Activated naive CD4-positive, alpha-beta T cell treated with anti-CD3 and anti-CD28 coated beads for 36 hours (primary cell): ENCODE results near the gene OBSCN. TPM values are rescaled to one million over a fixed set of nuclear protein-coding genes. Genes with fewer than 3 reads are reported as not detected.

Experiments used
- CTCF ChIA-PET: fragments of 350-600 bp; sonication (Branson Sonifier 250); formaldehyde crosslinking; loops from one replicate; lab custom pipeline; 2021; ENCODE audit warnings: antibody characterized with exemption; lab: Charles Lee
- DNase-seq: peaks from one replicate; pipeline ENCODE4 v3.0.0-alpha.2; 2020
- H3K27ac Mint-ChIP-seq: one replicate; pipeline ENCODE4 v1.8.0; 2021; ENCODE audit warnings: mild to moderate bottlenecking, mixed read lengths
- H3K27me3 Mint-ChIP-seq: one replicate; pipeline ENCODE4 v1.8.0; 2021; ENCODE audit warnings: low read depth, mixed read lengths
- H3K36me3 Mint-ChIP-seq: one replicate; pipeline ENCODE4 v1.8.0; 2021; ENCODE audit warnings: low read depth, mixed read lengths
- H3K4me1 Mint-ChIP-seq: one replicate; pipeline ENCODE4 v1.8.0; 2021; ENCODE audit warnings: low read depth, mixed read lengths
- H3K4me3 Mint-ChIP-seq: one replicate; pipeline ENCODE4 v1.8.0; 2021; ENCODE audit warnings: mild to moderate bottlenecking, moderate library complexity, mixed read lengths
- H3K9me3 Mint-ChIP-seq: one replicate; pipeline ENCODE4 v1.8.0; 2021; ENCODE audit warnings: mixed read lengths
- intact Hi-C: fragments of 100-400 bp; cut with micrococcal nuclease; formaldehyde crosslinking; loops from one replicate; pipeline ENCODE4 v1.15.1; 2023
- total RNA-seq, 2 experiments: library from RNA; stranded (reverse); gene quantifications; one replicate each; pipeline ENCODE4 v1.2.3, GENCODE V29; 2021

Gene OBSCN
- total RNA-seq, 2 experiments from 2014 or later: 11.5 to 13.5 TPM

- Mint-ChIP-seq H3K27ac (no peak overlapping the region), H3K36me3 (peaks cover 6% of the 10 kb centered on the region), H3K27me3 (no peaks in the 10 kb centered on the region), H3K4me3 (no peak overlapping the region), H3K4me1 (no peaks in the 10 kb centered on the region), H3K9me3 (no peaks in the 10 kb centered on the region)
- CTCF ChIA-PET: no interaction called here
- no peak for DNase-seq
- intact Hi-C loops: no loop called here
Measured at GRCh38 chr1:228319352-228320088, 111.7 kb downstream of the OBSCN start.

GRCh38 chr1:228320394-228320793 is 112.5 kb downstream of the OBSCN start:
- intact Hi-C loops: no loop called here

DNA sequence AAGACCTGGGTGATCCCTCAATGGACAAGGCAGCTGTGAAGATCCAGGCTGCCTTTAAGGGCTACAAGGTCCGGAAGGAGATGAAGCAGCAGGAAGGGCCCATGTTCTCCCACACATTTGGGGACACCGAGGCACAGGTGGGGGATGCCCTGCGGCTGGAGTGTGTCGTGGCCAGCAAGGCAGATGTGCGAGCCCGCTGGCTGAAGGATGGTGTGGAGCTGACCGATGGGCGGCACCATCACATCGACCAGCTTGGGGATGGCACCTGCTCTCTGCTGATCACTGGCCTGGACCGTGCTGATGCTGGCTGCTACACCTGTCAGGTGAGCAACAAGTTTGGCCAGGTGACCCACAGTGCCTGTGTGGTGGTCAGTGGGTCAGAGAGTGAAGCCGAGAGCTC is 113.6 kb downstream of the OBSCN start:
- H3K4me3 Mint-ChIP-seq: no peak overlapping the region
- H3K9me3 Mint-ChIP-seq: no peaks in the 10 kb centered on the region
- peaks cover 16% of the 10 kb centered on the region for H3K36me3 Mint-ChIP-seq
- CTCF ChIA-PET: no interaction called here
- H3K27ac Mint-ChIP-seq: no peak overlapping the region
- no peaks in the 10 kb centered on the region for H3K4me1 Mint-ChIP-seq
- intact Hi-C loops: no loop called here
- no peak for DNase-seq
- no peaks in the 10 kb centered on the region for H3K27me3 Mint-ChIP-seq

More at GRCh38 chr1:228320394-228320793, 112.5 kb downstream of the OBSCN start:
- CTCF ChIA-PET: no interaction called here
- DNase-seq: no peak
- Mint-ChIP-seq H3K27ac (no peak overlapping the region), H3K9me3 (no peaks in the 10 kb centered on the region), H3K4me3 (no peak overlapping the region), H3K4me1 (no peaks in the 10 kb centered on the region), H3K36me3 (peaks cover 11% of the 10 kb centered on the region), H3K27me3 (no peaks in the 10 kb centered on the region)

DNA sequence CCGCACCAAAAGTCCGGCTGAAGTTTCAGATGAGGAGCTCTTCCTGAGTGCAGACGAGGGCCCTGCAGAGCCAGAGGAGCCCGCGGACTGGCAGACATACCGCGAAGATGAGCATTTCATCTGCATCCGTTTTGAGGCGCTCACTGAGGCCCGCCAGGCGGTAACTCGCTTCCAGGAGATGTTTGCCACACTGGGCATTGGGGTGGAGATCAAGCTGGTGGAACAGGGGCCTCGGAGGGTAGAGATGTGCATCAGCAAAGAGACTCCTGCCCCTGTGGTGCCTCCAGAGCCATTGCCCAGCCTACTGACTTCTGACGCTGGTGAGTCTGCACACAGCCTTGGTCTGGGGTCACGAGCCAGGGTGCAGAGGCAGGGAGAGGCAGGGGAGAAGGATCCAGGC is 114.1 kb downstream of the OBSCN start:
- H3K27ac Mint-ChIP-seq: no peak overlapping the region
- peaks cover 16% of the 10 kb centered on the region for H3K36me3 Mint-ChIP-seq
- no peak overlapping the region for H3K4me3 Mint-ChIP-seq
- intact Hi-C loops: no loop called here
- no peaks in the 10 kb centered on the region for H3K27me3 Mint-ChIP-seq
- H3K4me1 Mint-ChIP-seq: no peaks in the 10 kb centered on the region
- no peaks in the 10 kb centered on the region for H3K9me3 Mint-ChIP-seq
- DNase-seq: no peak
- CTCF ChIA-PET: no interaction called here

DNA sequence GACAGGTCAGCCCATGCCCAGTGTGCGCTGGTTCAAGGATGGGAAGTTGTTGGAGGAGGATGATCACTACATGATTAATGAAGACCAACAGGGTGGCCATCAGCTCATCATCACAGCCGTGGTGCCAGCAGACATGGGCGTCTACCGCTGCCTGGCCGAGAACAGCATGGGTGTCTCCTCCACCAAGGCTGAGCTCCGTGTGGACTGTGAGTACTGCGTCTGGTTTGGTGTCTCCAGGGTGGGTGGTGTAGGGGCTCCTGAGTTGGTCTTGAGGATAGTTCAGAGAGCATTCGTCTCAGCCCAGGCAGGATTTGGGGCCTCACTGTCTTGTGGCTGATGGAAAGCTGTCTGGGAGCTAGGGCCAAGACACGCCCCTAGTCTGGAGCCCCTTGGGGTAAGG is 115.6 kb downstream of the OBSCN start:
- Mint-ChIP-seq H3K36me3 (peaks cover 16% of the 10 kb centered on the region), H3K27me3 (no peaks in the 10 kb centered on the region), H3K27ac (no peak overlapping the region), H3K4me3 (no peak overlapping the region), H3K9me3 (no peaks in the 10 kb centered on the region), H3K4me1 (no peaks in the 10 kb centered on the region)
- CTCF ChIA-PET: no interaction called here
- DNase-seq: no peak
- intact Hi-C loops: no loop called here

DNA sequence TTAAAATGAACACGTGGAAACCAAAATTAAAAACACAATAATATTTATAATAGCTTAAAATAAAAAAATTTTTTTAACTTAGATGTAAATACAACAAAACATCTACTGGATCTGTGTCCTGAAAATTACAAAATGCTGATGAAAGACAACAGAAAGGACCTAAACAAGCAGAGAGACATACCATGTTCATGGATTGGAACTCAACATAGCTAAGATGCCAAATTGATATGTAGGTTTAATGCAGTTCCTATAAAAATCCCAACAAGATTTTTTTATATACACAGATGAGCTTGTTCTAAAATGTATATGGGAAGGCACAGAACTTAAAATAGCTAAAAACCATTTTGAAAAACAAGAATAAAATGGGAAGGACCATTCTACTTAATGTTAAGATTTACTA is 117.4 kb downstream of the OBSCN start:
- H3K27me3 Mint-ChIP-seq: no peaks in the 10 kb centered on the region
- H3K9me3 Mint-ChIP-seq: no peaks in the 10 kb centered on the region
- no peak overlapping the region for H3K4me3 Mint-ChIP-seq
- no peaks in the 10 kb centered on the region for H3K4me1 Mint-ChIP-seq
- CTCF ChIA-PET: no interaction called here
- DNase-seq: no peak
- H3K27ac Mint-ChIP-seq: no peak overlapping the region
- intact Hi-C loops: no loop called here
- H3K36me3 Mint-ChIP-seq: peaks cover 16% of the 10 kb centered on the region

- DNase-seq: no peak
- no peaks in the 10 kb centered on the region for H3K4me1 Mint-ChIP-seq
Measured at GRCh38 chr1:228329887-228330286, 122.0 kb downstream of the OBSCN start.

GRCh38 chr1:228332797-228333738 is 125.2 kb downstream of the OBSCN start:
- intact Hi-C loops: no loop called here
- Mint-ChIP-seq H3K36me3 (no peaks in the 10 kb centered on the region), H3K4me3 (no peak overlapping the region), H3K27ac (no peak overlapping the region), H3K4me1 (no peaks in the 10 kb centered on the region), H3K9me3 (no peaks in the 10 kb centered on the region), H3K27me3 (no peaks in the 10 kb centered on the region)
- CTCF ChIA-PET: no interaction called here
- no peak for DNase-seq

More at GRCh38 chr1:228329887-228330286, 122.0 kb downstream of the OBSCN start:
- Mint-ChIP-seq H3K36me3 (peaks cover 7% of the 10 kb centered on the region), H3K27ac (no peak overlapping the region), H3K9me3 (no peaks in the 10 kb centered on the region), H3K27me3 (no peaks in the 10 kb centered on the region), H3K4me3 (no peak overlapping the region)
- CTCF ChIA-PET: interaction anchor here (1.2 kb wide), 1 partner anchor 61 kb away, joined by 4 read pairs; no protein-coding TSS in a partner anchor
- intact Hi-C loops: no loop called here

DNA sequence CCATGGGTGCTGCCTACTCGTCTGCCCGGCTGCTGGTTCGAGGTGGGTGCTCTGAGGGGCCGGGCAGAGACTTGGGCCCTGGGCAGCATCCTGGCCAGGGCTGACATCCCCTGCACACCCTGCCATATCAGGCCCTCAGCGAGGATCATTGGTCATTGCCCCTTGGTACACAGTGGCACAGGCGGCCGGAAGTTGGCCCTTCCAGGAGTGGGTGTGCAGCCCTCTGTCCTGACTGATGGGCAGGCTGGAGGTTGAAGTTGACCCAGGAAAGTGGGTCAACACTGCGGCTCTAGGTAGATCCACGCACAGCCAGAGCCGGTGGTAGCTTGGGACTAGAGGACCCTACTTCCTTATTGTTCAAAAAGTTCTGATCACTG is 125.9 kb downstream of the OBSCN start:
- Mint-ChIP-seq H3K4me3 (no peak overlapping the region), H3K9me3 (no peaks in the 10 kb centered on the region), H3K27me3 (no peaks in the 10 kb centered on the region), H3K27ac (no peak overlapping the region), H3K4me1 (no peaks in the 10 kb centered on the region), H3K36me3 (no peaks in the 10 kb centered on the region)
- no peak for DNase-seq
- intact Hi-C loops: no loop called here
- CTCF ChIA-PET: no interaction called here

DNA sequence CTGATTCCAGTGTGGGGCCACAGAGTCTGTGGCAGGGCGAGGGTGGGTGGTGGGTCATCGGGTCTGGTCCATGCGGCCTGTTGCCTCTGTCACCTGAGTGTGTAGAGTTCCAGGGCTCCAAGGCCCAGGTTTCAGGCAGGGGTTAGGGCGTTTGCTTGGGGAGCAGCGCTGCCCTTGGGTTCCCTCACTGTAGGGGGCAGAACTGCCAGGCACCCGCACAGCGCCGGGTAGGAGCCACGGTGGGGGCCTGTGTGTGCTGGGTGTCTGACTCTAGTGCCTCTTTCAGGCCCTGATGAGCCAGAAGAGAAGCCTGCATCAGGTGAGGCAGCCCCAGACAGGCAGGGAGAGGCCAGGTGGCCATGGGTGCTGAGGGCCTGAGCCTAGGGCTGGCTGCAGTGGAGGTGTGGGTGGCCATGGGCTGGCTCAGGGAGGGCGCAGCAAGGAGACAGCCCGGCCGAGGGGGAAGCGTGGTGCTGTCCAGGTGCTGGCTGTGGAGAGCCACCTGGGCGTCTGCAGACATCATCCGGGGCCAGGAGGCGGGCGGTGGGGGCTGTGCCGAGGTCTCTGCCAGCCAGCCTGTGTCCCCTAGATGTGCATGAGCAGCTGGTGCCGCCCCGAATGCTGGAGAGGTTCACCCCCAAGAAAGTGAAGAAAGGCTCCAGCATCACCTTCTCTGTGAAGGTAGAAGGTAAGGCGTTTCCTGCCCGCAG is 126.5 kb downstream of the OBSCN start:
- no peak for DNase-seq

DNA sequence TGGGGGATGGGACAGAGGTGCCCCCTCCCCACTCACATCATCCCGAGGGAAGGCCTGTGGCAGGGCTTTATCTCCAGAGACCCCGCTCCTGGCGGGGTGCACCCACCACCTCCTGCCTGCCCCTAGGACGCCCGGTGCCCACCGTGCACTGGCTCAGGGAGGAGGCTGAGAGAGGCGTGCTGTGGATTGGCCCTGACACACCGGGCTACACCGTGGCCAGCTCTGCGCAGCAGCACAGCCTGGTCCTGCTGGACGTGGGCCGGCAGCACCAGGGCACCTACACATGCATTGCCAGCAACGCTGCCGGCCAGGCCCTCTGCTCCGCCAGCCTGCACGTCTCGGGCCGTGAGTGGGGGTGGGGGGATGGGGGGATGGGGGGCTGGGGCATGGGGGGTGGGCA is 127.1 kb downstream of the OBSCN start:
- Mint-ChIP-seq H3K4me1 (no peaks in the 10 kb centered on the region), H3K4me3 (no peak overlapping the region), H3K36me3 (peaks cover 1% of the 10 kb centered on the region), H3K27ac (no peak overlapping the region), H3K27me3 (no peaks in the 10 kb centered on the region), H3K9me3 (no peaks in the 10 kb centered on the region)
- CTCF ChIA-PET: no interaction called here
- DNase-seq: no peak
- intact Hi-C loops: no loop called here

More for the DNA sequence above, 126.5 kb downstream of the OBSCN start:
- no peaks in the 10 kb centered on the region for H3K9me3 Mint-ChIP-seq
- H3K27ac Mint-ChIP-seq: no peak overlapping the region
- peaks cover under 1% of the 10 kb centered on the region for H3K36me3 Mint-ChIP-seq
- no peaks in the 10 kb centered on the region for H3K27me3 Mint-ChIP-seq
- no peak overlapping the region for H3K4me3 Mint-ChIP-seq
- intact Hi-C loops: no loop called here
- CTCF ChIA-PET: no interaction called here
- H3K4me1 Mint-ChIP-seq: no peaks in the 10 kb centered on the region
